ENCODE measurements around the gene SEC24C.
"Not testable (repeated sequence)": the region's sequence is repeated elsewhere in the genome, so short reads cannot be mapped to it uniquely, and the experiment has no call there.

Gene SEC24C

GRCh38 chr10:73769396-73769795 lies 25.2 kb downstream of the SEC24C start:
- DNase-seq (ENCODE audit: low read depth, low spot score): no peak

GRCh38 chr10:73771722-73772280 lies 27.6 kb downstream of the SEC24C start:
- peak overlapping the region; percentile 92 for H3K27ac ChIP-seq
- no peak for DNase-seq (ENCODE audit: low read depth, low spot score)

More at GRCh38 chr10:73769396-73769795, 25.2 kb downstream of the SEC24C start:
- no peak overlapping the region for H3K27ac ChIP-seq

GRCh38 chr10:73772281-73773151 lies 28.3 kb downstream of the SEC24C start:
- H3K27ac ChIP-seq: peak overlapping the region; percentile 92
- DNase-seq (ENCODE audit: low read depth, low spot score): peak; percentile 60

- DNase-seq (ENCODE audit: low read depth, low spot score): no peak
- H3K27ac ChIP-seq: peak overlapping the region; percentile 92
Observed at GRCh38 chr10:73773152-73773879, 29.1 kb downstream of the SEC24C start.

- no peak for DNase-seq (ENCODE audit: low read depth, low spot score)
- H3K27ac ChIP-seq: no peak overlapping the region
Observed at GRCh38 chr10:73774637-73775036, 30.5 kb downstream of the SEC24C start.

- H3K27ac ChIP-seq: no peak overlapping the region
- DNase-seq (ENCODE audit: low read depth, low spot score): no peak
Observed at GRCh38 chr10:73779018-73779417, 34.8 kb downstream of the SEC24C start.

- H3K27ac ChIP-seq: no peak overlapping the region
Observed at GRCh38 chr10:73779539-73780197, 35.5 kb downstream of the SEC24C start.

GRCh38 chr10:73780301-73780700 lies 36.1 kb downstream of the SEC24C start:
- no peak for DNase-seq (ENCODE audit: low read depth, low spot score)
- H3K27ac ChIP-seq: no peak overlapping the region

More at GRCh38 chr10:73779539-73780197, 35.5 kb downstream of the SEC24C start:
- no peak for DNase-seq (ENCODE audit: low read depth, low spot score)

- H3K27ac ChIP-seq: peak overlapping the region; percentile 75
- no peak for DNase-seq (ENCODE audit: low read depth, low spot score)
Observed at GRCh38 chr10:73780966-73781365, 36.8 kb downstream of the SEC24C start.

GRCh38 chr10:73781548-73781878 lies 37.3 kb downstream of the SEC24C start:
- DNase-seq (ENCODE audit: low read depth, low spot score): no peak
- peak overlapping the region; percentile 75 for H3K27ac ChIP-seq

GRCh38 chr10:73781879-73782748 lies 37.9 kb downstream of the SEC24C start, which contains the start of gene CHCHD1:
Gene CHCHD1, plus strand, starts transcription at chr10:73782048. Its CDS starts 28 bp downstream, at chr10:73782076.
- peak within 1 kb of the TSS; percentile 75 for H3K27ac ChIP-seq
- DNase-seq (ENCODE audit: low read depth, low spot score): peak; percentile 16

GRCh38 chr10:73782749-73783085 lies 38.5 kb downstream of the SEC24C start:
- H3K27ac ChIP-seq: peak overlapping the region; percentile 75
- no peak for DNase-seq (ENCODE audit: low read depth, low spot score)

GRCh38 chr10:73785211-73785720 lies 41.1 kb downstream of the SEC24C start, which contains the start of gene ZSWIM8:
Gene ZSWIM8, plus strand, starts transcription at chr10:73785606. Its CDS starts 273 bp downstream, at chr10:73785879.
- DNase-seq (ENCODE audit: low read depth, low spot score): peak; percentile 78
- peak within 1 kb of the TSS; percentile 90 for H3K27ac ChIP-seq

GRCh38 chr10:73785721-73786511 lies 41.7 kb downstream of the SEC24C start:
- DNase-seq (ENCODE audit: low read depth, low spot score): peak; percentile 10
- H3K27ac ChIP-seq: peak overlapping the region; percentile 90

GRCh38 chr10:73786512-73786885 lies 42.3 kb downstream of the SEC24C start:
- no peak for DNase-seq (ENCODE audit: low read depth, low spot score)
- peak overlapping the region; percentile 90 for H3K27ac ChIP-seq

GRCh38 chr10:73787031-73787800 lies 43.0 kb downstream of the SEC24C start:
- H3K27ac ChIP-seq; DNase-seq (ENCODE audit: low read depth, low spot score): not testable (repeated sequence)

GRCh38 chr10:73788864-73789658 lies 44.9 kb downstream of the SEC24C start:
- no peak overlapping the region for H3K27ac ChIP-seq
- DNase-seq (ENCODE audit: low read depth, low spot score): no peak

Data from epithelial cell of prostate (primary cell).